ENCODE data around the gene RHOBTB1. TPM values are rescaled to one million over a fixed set of nuclear protein-coding genes. Genes with fewer than 3 reads are reported as not detected.
"Not testable (repeated sequence)": the region's sequence is repeated elsewhere in the genome, so short reads cannot be mapped to it uniquely, and the experiment has no call there.

RHOBTB1 gene
- total RNA-seq, 2 experiments from 2014 or later = 0.05 TPM; not detected in 1

DNA sequence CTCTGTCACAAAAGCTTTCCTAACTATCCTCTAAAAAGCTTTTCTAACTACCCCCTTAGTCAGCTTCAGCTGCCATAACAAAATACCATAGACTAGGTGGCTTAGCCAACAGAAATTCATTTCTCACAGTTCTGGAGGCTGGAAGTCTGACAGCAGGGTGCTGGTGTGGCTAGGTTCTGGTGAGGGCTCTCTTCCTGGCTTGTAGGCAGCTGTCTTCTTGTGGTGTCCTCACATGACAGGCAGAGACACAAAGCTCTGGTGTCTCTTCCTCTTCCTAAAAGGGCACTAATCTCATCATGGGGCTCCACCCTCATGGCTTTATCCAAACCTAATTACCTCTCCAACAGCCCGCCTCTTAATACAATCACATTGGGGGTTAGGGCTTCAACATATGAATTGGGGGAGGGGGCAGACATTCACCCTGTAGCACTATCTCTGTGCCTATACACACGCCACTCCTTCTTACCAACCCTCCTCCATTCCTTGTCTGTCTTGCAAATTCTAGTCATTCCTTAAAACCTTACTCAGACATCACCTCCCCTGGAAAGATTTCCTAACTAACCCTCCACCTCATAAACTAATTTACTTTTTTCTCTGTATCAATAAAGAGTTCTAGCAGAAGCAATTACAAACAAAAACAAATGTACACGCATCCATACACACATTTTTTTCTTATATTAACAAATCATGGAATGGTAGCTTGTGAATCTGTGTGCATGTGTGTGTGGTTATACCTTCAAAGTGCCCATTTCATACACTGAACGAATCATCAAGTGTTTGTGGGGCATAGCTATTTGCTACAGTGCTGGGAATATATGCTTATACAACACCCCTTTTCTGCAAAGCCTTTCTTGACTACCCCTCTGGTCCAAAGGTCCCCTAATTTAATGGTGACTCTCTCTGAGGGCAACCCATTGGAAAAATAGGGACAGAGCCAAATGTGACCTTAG is 26.4 kb downstream of the RHOBTB1 start:
- Mint-ChIP-seq H3K27ac (no peak overlapping the region), H3K9me3 (no peaks in the 10 kb centered on the region), H3K27me3 (peaks cover 10% of the 10 kb centered on the region), H3K36me3 (ENCODE audit: low read depth) (no peaks in the 10 kb centered on the region), H3K4me1 (no peaks in the 10 kb centered on the region), H3K4me3 (no peak overlapping the region)
- POLR2A ChIA-PET = no interaction called here
- DNase-seq = no peak
- CTCF ChIA-PET = no interaction called here

DNA sequence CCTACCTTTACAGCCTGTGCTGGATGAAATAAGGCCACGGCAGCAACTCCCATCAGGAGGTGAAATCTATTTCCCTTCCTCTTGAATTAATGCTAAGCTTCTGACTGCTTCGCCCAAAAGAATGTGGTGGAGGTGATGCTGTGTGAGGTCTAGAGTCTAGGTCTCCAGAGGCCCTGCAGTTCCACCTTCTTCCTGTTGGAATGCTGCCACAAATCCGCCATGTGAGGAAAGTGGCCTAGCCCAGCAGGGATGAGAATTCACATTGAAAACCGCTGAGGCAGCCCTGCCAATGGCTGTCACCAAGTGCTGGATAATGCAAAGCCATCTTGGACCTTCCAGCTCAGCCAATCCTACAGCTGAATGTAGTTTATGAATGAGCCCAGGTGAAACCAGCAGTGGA is 28.0 kb downstream of the RHOBTB1 start:
- no peaks in the 10 kb centered on the region for H3K9me3 Mint-ChIP-seq

DNA sequence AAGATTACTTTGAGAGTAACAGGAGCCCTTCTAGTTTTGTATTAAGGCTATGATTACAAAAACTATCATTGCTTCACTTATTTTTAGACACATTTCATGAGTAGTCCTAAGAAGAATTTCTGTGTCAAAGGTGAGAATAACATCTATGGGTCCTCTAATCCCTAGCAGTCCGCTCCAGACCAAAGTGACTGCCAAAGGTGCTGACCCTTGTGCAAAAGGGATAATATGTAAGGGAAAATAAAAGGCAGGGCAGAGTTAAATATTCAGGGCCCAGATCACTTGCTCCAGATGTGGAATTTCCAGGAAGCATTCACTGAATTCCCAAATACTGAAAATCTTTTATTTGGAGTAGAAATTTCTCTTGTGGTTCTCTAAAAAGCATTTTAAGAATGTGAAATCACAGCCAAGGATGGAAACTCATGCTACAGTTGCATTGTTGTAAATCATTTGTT is 29.3 kb downstream of the RHOBTB1 start:
- ChIA-PET POLR2A (no interaction called here), CTCF (no interaction called here)
- H3K27ac Mint-ChIP-seq = no peak overlapping the region
- no peaks in the 10 kb centered on the region for H3K36me3 Mint-ChIP-seq (ENCODE audit: low read depth)
- peaks cover 19% of the 10 kb centered on the region for H3K27me3 Mint-ChIP-seq
- no peak for DNase-seq
- H3K9me3 Mint-ChIP-seq = no peaks in the 10 kb centered on the region
- H3K4me3 Mint-ChIP-seq = no peak overlapping the region
- H3K4me1 Mint-ChIP-seq = peaks cover 11% of the 10 kb centered on the region

More for the DNA sequence above, 28.0 kb downstream of the RHOBTB1 start:
- POLR2A ChIA-PET = no interaction called here
- no peak overlapping the region for H3K4me3 Mint-ChIP-seq
- CTCF ChIA-PET = no interaction called here
- peaks cover 16% of the 10 kb centered on the region for H3K27me3 Mint-ChIP-seq
- peaks cover 4% of the 10 kb centered on the region for H3K4me1 Mint-ChIP-seq
- no peaks in the 10 kb centered on the region for H3K36me3 Mint-ChIP-seq (ENCODE audit: low read depth)
- no peak overlapping the region for H3K27ac Mint-ChIP-seq
- DNase-seq = no peak

DNA sequence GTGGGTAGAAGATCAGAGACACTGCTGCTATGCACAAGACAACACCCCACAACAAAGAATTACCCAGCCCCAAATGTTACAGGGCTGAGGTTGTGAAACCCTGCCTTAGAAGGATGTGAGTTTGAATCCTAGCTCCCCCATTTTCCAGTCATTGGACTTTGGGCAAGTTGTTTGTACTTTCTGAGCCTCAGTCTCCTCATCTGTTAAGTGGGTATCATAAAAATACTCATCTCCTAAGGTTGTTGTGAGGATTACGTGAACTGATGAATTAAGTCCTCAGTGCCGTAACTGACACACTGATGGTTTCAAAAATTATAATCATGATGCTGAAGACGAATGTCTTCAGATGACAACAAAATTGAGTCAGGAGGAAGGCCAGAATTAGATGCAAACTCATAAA is 30.3 kb downstream of the RHOBTB1 start:
- peaks cover 11% of the 10 kb centered on the region for H3K4me1 Mint-ChIP-seq
- DNase-seq = no peak

DNA sequence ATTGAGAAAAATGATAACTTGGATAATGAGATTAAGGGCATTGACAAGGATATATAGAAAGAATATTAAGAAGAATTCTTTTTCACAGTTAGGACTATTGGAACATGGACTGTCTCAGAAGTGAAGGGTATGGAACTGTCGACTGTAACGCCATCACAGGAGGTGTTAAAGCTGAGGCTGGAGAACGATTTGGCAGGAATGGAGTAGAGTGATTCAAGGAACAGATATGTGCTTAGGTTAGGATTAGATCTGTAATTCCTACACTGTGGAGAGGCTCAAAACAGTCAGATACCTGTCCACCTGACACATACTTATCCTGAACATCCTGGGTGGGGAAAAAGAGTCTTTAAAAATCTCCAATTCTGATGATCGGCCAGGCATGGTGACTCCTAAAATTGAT is 30.9 kb downstream of the RHOBTB1 start:
- H3K9me3 Mint-ChIP-seq = no peaks in the 10 kb centered on the region
- POLR2A ChIA-PET = no interaction called here
- H3K27me3 Mint-ChIP-seq = peaks cover 24% of the 10 kb centered on the region
- no peak overlapping the region for H3K27ac Mint-ChIP-seq
- CTCF ChIA-PET = no interaction called here
- H3K36me3 Mint-ChIP-seq (ENCODE audit: low read depth) = no peaks in the 10 kb centered on the region
- H3K4me3 Mint-ChIP-seq = no peak overlapping the region
- DNase-seq = no peak
- H3K4me1 Mint-ChIP-seq = peaks cover 11% of the 10 kb centered on the region

More for the DNA sequence above, 30.3 kb downstream of the RHOBTB1 start:
- POLR2A ChIA-PET = no interaction called here
- Mint-ChIP-seq H3K27me3 (peaks cover 22% of the 10 kb centered on the region), H3K4me3 (no peak overlapping the region), H3K9me3 (no peaks in the 10 kb centered on the region), H3K36me3 (ENCODE audit: low read depth) (no peaks in the 10 kb centered on the region), H3K27ac (no peak overlapping the region)
- CTCF ChIA-PET = no interaction called here

DNA sequence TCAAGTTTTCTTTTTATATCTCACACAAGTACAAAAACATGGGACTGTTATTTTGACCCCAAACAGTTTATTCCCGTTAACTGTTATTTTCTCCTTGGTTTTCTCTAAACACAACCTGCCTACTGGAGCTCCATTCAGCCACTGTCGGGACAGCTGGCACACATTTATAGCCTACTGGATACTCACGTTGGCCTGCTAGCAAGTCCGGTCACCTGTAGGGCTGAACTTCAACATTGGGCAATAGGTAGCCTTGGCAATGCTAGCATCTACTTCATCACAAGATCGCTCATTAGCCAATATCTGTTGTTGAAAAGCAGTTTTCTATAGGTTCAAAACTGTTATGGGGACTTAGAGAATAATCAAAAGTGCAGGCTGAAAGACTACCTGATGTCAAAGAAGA is 32.3 kb downstream of the RHOBTB1 start:
- H3K4me3 Mint-ChIP-seq = no peak overlapping the region
- POLR2A ChIA-PET = no interaction called here
- peaks cover 25% of the 10 kb centered on the region for H3K27me3 Mint-ChIP-seq
- CTCF ChIA-PET = no interaction called here
- H3K27ac Mint-ChIP-seq = no peak overlapping the region
- H3K9me3 Mint-ChIP-seq = no peaks in the 10 kb centered on the region
- no peak for DNase-seq
- H3K36me3 Mint-ChIP-seq (ENCODE audit: low read depth) = no peaks in the 10 kb centered on the region
- peaks cover 11% of the 10 kb centered on the region for H3K4me1 Mint-ChIP-seq

DNA sequence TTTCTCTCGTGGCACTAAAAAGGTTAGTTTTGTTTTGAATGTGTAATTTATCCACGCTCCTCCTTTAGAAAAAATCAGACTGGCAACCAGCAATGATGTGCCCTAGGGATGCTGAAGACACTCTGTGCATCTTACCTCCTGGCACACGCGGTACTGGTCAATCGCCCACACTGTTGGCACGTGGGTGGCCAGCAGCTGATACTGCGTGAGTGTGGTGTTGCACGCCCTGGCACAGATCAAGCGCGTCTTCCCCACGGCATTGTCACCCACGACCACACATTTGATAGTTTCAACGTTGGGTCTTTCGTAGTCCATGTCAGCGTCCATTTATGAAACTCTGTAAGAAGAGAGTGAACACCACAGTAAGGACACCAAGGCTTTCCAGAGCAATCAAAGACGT is 32.8 kb downstream of the RHOBTB1 start:
- no peak overlapping the region for H3K4me3 Mint-ChIP-seq
- H3K36me3 Mint-ChIP-seq (ENCODE audit: low read depth) = no peaks in the 10 kb centered on the region
- H3K4me1 Mint-ChIP-seq = peaks cover 11% of the 10 kb centered on the region
- ChIA-PET POLR2A (no interaction called here), CTCF (no interaction called here)
- H3K27me3 Mint-ChIP-seq = peaks cover 25% of the 10 kb centered on the region
- H3K9me3 Mint-ChIP-seq = no peaks in the 10 kb centered on the region
- no peak overlapping the region for H3K27ac Mint-ChIP-seq
- DNase-seq = no peak

DNA sequence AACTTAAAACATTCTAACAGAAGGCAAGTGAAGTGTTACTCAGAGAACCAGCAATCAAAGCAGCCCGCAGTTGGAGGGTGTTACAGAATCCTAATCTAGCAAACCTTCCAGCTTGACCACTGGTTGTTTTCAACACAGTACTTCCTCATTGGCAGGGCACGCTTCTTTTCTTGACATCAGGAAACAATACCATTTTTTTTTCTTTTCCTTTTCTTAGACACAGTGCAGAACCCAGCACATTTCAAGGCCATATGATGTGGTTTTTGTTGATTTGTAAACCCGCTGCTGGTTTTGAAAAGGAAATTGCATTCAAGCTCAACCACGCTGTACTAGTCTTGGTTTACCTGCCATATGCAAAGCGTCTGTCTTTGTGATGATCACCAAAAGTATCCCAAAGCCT is 33.4 kb downstream of the RHOBTB1 start:
- CTCF ChIA-PET = no interaction called here
- H3K36me3 Mint-ChIP-seq (ENCODE audit: low read depth) = no peaks in the 10 kb centered on the region
- POLR2A ChIA-PET = no interaction called here
- H3K27me3 Mint-ChIP-seq = peaks cover 25% of the 10 kb centered on the region
- no peak overlapping the region for H3K27ac Mint-ChIP-seq
- peaks cover 11% of the 10 kb centered on the region for H3K4me1 Mint-ChIP-seq
- H3K9me3 Mint-ChIP-seq = no peaks in the 10 kb centered on the region
- no peak overlapping the region for H3K4me3 Mint-ChIP-seq
- DNase-seq = no peak

DNA sequence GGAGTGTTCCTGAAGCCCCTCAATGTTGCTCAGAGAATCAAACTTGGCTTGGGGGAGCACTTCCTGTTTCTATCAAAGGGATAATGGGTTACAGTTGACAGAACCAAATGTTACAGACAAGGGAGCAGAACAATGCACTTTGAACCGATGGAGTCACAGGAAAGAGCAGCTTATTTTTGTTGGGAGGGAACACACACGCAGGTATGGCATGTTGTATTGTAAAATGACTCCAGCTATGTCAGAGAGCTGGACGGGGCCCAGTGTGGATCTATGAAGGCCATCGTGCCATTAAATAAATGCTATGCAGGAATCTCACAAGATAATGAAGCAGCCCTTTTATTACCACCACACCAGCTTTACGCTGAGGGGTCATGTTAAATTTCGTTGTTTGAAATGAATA is 35.1 kb downstream of the RHOBTB1 start:
- peaks cover 11% of the 10 kb centered on the region for H3K4me1 Mint-ChIP-seq
- H3K36me3 Mint-ChIP-seq (ENCODE audit: low read depth) = no peaks in the 10 kb centered on the region
- ChIA-PET POLR2A (no interaction called here), CTCF (no interaction called here)
- no peak for DNase-seq
- no peak overlapping the region for H3K27ac Mint-ChIP-seq
- no peaks in the 10 kb centered on the region for H3K9me3 Mint-ChIP-seq
- H3K27me3 Mint-ChIP-seq = peaks cover 23% of the 10 kb centered on the region
- no peak overlapping the region for H3K4me3 Mint-ChIP-seq

DNA sequence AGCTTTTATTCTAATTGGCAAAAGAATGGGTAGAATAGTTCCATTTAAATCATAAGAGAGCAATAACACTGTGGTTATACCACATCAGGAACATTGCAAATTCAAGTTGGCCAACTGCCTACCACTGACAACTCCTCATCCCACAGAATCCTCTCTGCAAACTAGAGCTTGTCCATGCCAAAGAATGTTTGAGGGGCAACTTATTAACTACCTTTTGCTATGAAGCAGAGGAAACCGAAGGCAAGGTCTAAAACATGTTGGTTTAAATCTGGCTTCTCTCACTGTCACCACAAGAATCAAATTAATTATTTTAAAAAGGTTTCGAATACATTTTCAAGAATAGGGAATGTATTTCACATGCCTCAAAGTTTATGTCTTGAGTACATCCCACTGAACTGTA is 36.0 kb downstream of the RHOBTB1 start:
- peaks cover 19% of the 10 kb centered on the region for H3K27me3 Mint-ChIP-seq
- ChIA-PET POLR2A (no interaction called here), CTCF (no interaction called here)
- H3K4me1 Mint-ChIP-seq = peaks cover 11% of the 10 kb centered on the region
- DNase-seq = no peak
- no peaks in the 10 kb centered on the region for H3K9me3 Mint-ChIP-seq
- no peak overlapping the region for H3K27ac Mint-ChIP-seq
- H3K4me3 Mint-ChIP-seq = no peak overlapping the region
- H3K36me3 Mint-ChIP-seq (ENCODE audit: low read depth) = no peaks in the 10 kb centered on the region

DNA sequence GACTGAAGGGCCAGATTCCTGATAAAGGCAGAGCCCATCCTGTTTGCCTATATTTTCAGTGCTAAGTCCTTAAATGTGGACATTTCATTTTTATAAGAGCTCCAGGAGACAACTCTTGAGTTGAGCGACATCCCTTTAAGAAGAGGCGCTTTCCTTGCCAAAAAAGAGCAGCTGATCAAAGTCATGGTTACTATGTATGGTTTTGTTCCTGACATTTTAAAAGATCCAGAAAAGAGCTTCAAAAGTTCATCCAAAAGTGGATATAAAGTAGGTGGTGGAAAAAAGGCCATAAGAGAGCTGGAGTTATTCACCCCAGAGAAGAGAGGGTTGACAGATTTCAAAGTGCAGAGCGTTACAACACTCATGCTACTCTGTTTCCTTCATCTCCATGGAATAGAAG is 36.7 kb downstream of the RHOBTB1 start:
- peaks cover 11% of the 10 kb centered on the region for H3K4me1 Mint-ChIP-seq
- CTCF ChIA-PET = no interaction called here

DNA sequence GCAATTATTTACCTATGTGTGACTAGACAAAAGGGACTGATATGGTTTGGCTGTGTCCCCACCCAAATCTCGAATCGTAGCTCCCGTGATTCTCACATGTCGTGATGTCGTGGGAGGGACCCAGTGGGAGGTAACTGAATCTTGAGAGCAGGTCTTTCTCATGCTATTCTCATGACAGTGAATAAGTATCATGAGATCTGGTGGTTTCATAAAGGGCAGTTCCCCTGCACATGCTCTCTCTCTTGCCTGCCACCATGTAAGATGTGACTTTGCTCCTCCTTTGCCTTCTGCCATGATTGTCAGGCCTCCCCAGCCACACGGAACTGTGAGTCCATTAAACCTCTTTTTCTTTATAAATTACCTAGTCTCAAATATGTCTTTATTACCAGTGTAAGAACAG is 37.2 kb downstream of the RHOBTB1 start:
- H3K9me3 Mint-ChIP-seq; H3K36me3 Mint-ChIP-seq (ENCODE audit: low read depth); H3K4me3 Mint-ChIP-seq; DNase-seq; POLR2A ChIA-PET; CTCF ChIA-PET; H3K27ac Mint-ChIP-seq: not testable (repeated sequence)
- H3K4me1 Mint-ChIP-seq = peaks cover 11% of the 10 kb centered on the region
- H3K27me3 Mint-ChIP-seq = peaks cover 17% of the 10 kb centered on the region

More for the DNA sequence above, 36.7 kb downstream of the RHOBTB1 start:
- peaks cover 17% of the 10 kb centered on the region for H3K27me3 Mint-ChIP-seq
- DNase-seq = no peak
- no peak overlapping the region for H3K27ac Mint-ChIP-seq
- H3K4me3 Mint-ChIP-seq = no peak overlapping the region
- H3K9me3 Mint-ChIP-seq = no peaks in the 10 kb centered on the region
- no peaks in the 10 kb centered on the region for H3K36me3 Mint-ChIP-seq (ENCODE audit: low read depth)
- POLR2A ChIA-PET = no interaction called here

DNA sequence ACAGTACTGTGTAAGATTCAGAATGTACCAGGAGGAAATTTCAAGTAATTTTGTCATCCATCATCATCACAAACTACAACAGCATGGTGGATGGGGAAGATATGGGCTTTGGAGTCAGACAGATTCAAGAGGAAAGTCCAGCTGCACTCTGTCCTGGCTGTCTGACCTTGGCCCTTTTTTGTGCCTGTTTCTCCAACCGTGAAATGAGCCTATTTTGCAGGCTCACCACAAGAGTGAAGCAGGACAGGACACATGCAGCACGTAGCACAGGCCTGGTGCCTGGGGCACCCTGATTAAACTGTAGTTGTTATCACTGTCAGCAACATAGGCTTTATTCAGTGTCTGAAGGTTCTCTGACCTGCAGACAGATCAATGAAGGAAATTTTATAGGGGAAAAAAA is 37.6 kb downstream of the RHOBTB1 start:
- Mint-ChIP-seq H3K36me3 (ENCODE audit: low read depth) (no peaks in the 10 kb centered on the region), H3K9me3 (no peaks in the 10 kb centered on the region), H3K27ac (no peak overlapping the region), H3K4me1 (peaks cover 11% of the 10 kb centered on the region), H3K27me3 (peaks cover 14% of the 10 kb centered on the region), H3K4me3 (no peak overlapping the region)
- ChIA-PET CTCF (no interaction called here), POLR2A (no interaction called here)
- DNase-seq = no peak

DNA sequence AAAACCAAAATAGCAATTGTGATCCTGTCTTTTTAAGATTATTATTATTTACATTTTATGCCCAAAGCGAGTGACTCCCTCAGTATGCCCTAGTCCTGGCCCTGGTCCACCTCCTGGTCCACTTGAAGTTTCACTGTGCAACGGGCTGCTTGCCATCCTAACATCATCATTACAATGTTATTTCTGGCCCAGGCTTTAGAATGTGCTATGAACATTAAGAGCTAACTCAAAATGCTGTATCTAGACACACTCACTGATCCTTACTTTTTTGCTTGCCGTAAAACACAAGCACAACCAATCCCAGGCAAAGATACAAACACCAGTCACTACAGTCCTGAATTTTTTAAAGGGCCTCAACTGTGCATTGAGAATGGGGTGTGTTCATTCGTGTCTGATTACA is 38.4 kb downstream of the RHOBTB1 start:
- DNase-seq = no peak
- Mint-ChIP-seq H3K4me1 (peaks cover 3% of the 10 kb centered on the region), H3K27ac (no peak overlapping the region), H3K4me3 (no peak overlapping the region), H3K9me3 (no peaks in the 10 kb centered on the region), H3K27me3 (peaks cover 8% of the 10 kb centered on the region), H3K36me3 (ENCODE audit: low read depth) (no peaks in the 10 kb centered on the region)
- POLR2A ChIA-PET = no interaction called here
- CTCF ChIA-PET = no interaction called here
